NCI-H1436 treated with DMSO at 0.1 percent for 48 hours (cell line): ENCODE data around the gene ENC1.
A peak's percentile ranks its signal among the peaks of the same experiment; 100 is the strongest.
"Not testable (repeated sequence)": the region's sequence is repeated elsewhere in the genome, so short reads cannot be mapped to it uniquely, and the experiment has no call there.

Experiments used
- DNase-seq: peaks from one replicate; lab custom pipeline; 2025; lab: John Stamatoyannopoulos, UW

Gene ENC1

DNA sequence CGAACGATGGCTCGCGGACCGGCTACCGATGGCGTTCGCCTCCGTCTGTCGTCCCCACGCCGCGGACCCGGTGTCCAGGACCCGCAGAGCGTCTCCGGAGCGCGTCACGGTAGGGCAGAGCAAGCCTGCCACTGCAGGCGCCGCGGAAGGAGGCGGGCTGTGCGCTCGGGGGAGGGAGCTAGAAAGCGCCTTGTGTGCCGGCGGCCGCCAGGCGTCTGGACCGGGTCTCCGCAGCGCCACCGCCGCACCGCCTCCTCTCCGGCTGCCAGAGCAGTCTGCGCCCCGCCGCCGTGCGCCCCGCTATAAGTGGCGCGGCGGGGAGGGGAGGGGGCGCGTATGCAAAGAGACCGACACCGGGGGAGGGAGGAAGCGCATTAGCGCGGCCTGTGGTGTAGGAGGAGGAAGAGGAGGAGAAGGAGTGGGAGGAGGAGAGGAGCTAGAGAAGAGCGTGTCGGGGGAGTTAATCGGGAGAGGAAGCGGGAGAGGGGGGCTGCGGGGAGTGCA lies at the start of gene ENC1:
ENC1 (minus strand) TSS at position 279 of the 504 bp plus-strand sequence. CDS start 4,243 bp downstream, outside the sequence.
- DNase-seq: peak; percentile 75

DNA sequence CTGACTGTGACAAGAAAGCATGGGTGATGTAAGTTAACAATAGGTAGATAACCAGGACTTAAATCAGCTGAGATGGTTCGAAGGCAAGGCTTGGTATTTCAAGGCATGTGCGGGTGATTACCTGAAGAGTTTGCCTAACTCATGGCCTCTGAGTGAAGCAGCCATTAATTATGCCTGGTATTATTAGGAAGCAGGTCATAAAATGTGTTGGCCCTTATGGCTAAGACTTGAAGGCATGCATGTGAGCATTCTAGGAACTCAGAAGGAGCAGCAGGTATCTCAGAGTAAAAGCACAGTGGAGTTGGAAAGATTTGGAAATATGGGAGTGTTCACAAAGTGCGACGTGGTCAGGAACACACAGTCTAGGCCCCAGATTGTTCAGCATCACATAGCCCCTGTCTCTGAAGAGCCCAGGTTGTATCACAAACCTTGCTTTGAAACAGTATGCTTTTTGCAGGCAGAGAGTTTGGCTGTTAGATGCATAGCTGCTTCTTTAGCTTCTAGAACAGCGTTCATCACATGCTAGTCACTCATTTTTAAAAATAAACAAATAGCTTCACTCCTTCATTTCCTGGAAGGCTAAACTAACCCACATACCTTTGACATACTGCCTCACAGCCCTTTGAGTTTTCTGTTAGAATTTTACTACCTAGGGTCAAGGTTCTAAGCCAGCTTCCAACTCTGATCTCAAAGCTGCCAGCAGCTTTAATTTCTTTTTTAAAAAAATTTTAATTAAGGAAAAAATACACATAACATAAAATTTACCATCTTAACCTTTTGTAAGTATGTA lies 46.6 kb upstream of the ENC1 start:
- no peak for DNase-seq

- DNase-seq: no peak
These were observed 45.6 kb upstream of the ENC1 start for GRCh38 chr5:74685979-74686631.

DNA sequence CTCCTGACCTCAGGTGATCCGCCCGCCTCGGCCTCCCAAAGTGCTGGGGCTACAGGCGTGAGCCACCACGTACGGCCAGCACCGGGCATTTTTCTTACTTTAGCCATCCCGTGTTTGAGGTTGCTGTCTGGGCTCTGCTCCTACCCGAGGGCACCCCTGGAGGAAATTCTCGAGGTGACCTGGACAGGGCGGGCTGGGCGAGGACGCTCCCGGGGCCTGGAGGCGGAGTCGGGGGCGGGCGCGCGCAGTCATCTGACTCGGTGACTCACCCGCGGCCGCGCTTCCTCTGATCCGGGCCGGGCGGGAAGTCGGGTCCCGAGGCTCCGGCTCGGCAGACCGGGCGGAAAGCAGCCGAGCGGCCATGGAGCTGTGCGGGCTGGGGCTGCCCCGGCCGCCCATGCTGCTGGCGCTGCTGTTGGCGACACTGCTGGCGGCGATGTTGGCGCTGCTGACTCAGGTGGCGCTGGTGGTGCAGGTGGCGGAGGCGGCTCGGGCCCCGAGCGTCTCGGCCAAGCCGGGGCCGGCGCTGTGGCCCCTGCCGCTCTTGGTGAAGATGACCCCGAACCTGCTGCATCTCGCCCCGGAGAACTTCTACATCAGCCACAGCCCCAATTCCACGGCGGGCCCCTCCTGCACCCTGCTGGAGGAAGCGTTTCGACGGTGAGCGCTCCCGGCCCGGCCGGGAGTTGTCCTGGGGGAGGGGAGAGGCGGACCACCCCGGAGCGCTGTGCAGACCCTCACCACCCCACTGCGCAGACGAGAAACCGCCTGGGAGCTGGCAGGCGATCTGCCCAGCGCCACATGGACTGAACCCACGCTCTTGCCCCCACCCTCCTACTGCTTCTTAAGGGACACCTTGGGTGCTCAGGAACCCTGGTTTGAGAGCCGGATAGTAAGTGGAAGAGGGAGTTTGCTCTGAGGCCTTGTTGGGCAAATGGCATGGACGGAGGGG lies 44.6 kb upstream of the ENC1 start, which contains the start of gene HEXB:
HEXB (plus strand) TSS at position 334 of the 952 bp plus-strand sequence; CDS start at position 362, 28 bp downstream.
- peak; percentile 21 for DNase-seq

GRCh38 chr5:74679966-74680365 lies 39.4 kb upstream of the ENC1 start:
- DNase-seq: no peak

DNA sequence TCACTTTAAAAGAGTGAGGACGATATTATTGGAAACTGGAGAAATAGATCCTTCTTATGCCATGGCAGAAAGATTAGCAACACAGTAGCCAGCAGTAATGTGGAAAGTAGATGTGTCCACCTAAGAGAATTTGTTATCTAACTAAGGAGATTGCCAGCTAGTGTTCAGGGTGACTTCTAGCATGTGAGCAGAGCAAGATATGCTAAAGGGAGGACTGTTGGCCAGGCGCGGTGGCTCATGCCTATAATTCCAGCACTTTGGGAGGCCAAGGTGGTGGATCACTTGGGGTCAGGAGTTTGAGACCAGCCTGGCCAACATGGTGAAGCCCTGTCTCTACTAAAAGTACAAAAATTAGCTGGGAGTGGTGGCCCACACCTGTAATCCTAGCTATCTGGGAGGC lies 38.8 kb upstream of the ENC1 start:
- not testable (repeated sequence) for DNase-seq

DNA sequence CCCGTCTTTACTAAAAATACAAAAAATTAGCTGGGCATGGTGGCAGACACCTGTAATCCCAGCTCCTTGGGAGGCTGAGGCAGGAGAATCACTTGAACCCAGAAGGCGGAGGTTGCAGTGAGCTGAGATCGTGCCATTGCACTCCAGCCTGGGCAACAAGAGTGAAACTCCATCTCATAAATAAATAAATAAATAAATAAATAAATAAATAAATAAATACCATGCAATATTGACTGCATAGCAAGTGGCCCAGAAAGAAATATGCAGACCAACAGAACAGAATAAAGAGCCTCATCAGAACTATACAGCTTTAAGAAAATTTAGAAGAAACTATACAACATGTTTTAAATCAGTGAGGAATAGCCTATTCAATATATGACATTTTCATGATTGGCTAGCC lies 37.6 kb upstream of the ENC1 start:
- not testable (repeated sequence) for DNase-seq

- not testable (repeated sequence) for DNase-seq
These were observed 35.9 kb upstream of the ENC1 start for GRCh38 chr5:74676466-74676865.

DNA sequence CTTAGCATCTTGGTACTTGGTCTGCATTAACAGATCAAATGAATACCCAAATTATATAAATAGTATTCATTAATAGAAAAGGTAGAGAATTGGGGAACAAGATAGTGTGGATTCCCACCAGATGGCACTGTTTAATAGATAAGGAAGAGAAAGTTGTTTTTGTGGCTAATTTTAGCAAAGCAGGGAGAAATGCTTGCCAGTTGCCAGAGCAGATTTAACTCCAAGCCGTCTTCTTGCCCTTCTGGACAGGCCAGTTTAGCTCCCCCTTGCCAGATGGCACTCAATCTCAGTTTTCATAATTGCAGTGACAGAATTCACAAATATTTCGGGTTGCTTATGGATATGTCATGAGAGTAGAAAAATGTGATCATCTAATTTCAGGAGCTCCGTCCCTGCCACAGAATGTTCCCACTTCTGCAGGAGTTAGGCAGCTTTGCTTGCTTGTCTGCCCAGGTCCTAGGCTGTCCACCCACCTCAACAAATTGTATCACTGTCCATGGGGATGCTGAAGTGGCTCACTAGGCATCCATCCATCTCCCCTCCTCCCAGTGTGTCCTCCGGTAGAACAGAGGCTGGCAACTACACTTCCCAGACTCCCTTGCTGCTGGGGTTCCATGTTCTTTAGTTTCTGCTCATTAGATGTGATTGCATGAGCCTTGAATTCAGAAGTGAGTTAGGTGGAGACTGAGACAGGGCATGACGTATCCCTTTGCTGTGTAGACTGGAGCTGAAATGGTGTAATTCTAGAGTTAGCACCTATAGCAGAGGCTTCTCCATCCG lies 32.7 kb upstream of the ENC1 start:
- DNase-seq: no peak

DNA sequence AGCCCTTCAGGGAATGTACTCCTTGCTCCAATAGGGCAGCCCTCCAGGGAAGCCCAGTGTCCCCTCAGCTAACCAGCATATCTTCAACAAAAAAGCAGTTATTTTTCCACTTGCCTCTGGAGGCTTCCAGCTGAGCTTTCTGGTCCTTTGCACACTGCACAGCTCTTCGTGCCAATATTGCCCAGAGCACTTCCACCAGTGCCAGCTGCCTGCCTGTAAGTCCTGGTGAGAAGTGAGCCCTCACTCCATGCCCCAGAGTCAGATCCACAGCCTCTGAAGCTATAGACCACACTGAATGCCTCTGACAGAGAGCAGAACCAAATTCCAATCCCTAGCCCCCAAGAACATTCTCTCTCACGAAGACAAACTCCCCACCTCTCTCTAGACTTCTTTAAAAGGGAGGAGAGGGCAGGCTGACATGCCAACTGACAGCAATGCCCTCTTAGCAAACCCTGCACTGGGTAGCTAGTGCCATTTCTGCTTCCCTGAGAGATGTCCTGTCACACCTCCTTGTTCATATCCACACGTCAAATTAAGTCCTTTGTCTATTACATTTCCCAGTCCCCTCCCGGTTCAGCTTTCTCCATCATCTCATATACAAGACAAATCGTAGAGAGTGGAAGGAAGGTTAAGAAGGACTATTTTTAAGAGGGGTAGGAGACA lies 31.8 kb upstream of the ENC1 start:
- no peak for DNase-seq

GRCh38 chr5:74670396-74671038 lies 30.0 kb upstream of the ENC1 start:
- DNase-seq: no peak

- no peak for DNase-seq
These were observed 29.3 kb upstream of the ENC1 start for GRCh38 chr5:74669821-74670220.

DNA sequence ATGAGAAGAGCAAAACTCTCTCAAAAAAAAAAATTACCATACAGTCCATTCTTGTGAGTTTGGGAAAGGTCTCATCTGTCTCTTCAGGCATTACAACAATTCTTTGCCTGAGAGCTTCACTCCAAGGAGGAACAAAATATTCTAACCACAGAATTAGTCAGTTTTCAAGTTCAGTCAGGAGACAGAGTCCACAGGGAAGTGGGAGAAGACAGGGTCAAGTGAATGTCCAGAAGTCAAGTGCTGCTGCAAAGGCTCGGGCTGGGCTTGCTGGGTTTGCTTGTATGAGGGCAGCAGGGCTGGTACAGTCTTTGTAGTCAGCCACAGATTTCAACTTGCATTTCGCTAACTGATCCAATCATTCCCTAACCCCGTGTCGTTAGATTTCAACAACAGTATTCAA lies 26.9 kb upstream of the ENC1 start:
- no peak for DNase-seq

DNA sequence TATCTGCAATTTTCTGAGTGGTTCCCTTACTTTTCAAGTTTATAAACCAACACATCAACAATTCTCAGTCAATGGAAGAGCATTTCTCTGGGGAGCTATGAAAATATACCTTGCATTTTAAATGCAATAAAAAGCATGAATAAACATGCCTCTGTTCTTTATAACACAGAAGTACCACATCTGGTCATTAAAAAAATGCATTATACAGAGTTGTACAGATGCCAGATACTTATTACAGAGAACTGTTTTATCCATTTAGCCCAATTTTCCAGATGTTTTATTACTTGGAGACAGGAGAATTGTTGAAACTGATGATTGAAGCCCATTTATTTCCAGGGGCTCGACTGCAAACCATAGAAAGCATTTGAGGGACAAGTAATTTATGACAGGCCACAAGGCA lies 25.3 kb upstream of the ENC1 start:
- DNase-seq: no peak

DNA sequence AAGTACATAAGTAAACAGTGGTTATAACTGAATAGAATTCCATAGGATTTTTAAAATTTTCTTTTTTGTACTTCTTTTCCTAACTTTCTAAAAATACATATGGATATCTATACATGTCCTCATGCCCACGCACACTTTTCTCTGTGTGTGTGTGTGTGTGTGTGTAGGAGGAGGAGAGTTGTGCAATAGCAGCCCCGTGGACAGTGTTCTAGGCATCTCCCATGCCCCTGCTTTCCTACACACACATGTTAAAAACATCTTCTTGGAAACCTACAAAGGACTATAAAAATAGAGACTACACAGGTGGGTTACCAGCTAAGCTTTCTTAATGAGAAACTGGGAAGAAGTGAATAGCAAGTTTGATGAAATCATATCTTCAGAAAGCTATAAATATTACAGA lies 24.7 kb upstream of the ENC1 start:
- no peak for DNase-seq

DNA sequence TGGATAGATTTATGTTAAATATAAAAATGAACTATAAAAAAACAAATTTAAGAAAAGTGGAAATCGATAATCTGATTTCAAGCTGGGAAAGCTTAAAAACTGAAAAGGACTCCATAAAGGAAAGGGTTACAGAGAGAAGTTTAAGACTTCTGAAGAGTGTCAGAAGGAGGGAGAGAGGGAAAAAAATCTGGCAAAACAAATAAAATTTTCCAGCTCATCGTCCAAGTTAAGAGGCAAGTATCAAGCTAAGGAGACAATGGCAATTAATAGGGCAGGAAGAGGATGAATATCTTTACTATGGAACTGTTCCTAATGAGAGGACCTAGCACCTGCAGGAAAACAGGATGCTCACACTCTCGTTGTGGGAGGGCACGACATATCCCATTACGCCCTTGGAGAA lies 24.0 kb upstream of the ENC1 start:
- DNase-seq: no peak

DNA sequence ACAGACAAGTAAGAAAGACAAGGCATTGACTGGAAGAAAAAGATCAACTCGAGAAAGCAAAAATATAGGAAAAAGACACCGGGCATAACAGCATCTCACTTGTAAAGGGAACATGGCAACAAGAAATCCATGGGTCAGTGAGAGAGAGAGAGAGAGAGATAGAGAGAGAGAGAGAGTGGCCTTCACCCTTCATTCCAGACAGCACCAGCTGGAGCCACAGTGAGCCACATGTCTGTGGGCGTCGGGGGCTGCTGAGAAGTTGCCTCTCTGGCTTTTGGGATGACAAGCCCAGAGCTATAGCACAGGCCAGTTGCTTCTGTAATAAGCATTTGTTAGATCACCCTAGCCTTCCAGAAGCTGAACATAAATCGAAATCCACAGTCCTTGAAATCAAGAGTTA lies 20.3 kb upstream of the ENC1 start:
- no peak for DNase-seq

DNA sequence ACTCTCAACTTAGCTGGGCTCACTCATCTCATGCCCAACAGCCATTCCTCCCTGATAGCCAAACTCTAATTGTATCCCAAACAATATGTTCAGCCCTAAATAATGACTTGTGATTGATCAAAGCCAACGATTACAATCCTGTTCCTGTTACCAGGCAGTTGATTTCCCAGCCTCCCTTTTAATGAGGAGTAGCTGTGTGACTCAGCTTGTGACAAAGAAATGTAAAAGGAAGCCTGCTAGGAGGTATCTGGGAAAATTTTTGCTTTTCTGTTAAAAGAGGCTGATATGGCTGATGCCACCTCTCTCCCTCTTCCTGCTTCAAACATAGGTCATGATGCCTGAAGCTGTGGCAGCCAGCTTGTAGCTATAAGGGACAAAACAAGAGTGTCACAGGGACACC lies 19.6 kb upstream of the ENC1 start:
- DNase-seq: no peak

DNA sequence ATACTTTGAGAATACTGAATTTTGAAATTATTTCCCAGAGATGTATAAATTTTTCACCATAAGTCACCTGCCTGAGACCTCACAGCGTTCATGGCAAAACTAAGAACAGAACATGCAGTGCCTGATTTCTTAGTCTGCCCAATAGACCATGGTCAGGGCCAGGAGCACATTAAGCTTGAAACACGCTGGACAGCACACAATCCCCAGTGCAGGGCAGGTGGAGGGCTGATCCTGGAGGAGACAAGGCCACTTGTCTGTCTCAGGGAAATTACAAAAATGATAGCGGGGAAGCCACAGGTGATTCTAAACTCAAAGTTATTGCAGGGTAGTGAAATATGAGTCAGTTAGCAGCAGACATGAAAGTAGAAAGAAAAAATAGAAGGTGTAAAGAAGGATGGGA lies 18.6 kb upstream of the ENC1 start:
- no peak for DNase-seq

DNA sequence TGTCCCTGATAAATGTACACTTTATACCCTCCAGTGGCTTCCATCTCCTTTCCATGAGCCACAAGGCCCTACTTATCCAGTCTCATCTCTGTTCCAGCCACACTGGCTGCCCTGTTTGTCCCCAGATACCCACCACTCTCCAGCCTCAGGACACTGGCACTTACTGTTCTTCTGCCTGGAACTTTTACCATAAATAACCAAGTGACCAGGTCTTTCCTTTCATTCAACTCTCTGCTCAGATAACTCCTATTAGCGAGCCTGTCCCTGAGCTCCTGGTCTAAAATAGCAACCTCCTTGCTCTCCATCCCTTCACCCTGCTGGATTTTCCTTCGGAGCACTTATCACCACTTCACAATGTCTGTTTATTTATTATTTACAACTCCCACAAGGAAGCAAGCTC lies 16.6 kb upstream of the ENC1 start:
- DNase-seq: no peak
